A549 treated with CORT108297 at 1 μM for 4 hours (cell line): Measurements from ENCODE around the gene KCTD5. TPM values are rescaled to one million over a fixed set of nuclear protein-coding genes. Genes with fewer than 3 reads are reported as not detected.

Source experiments
- total RNA-seq: library from RNA; stranded (reverse); fragments of 200-300 nt; extraction: Qiagen RNA extraction; gene quantifications from 5 replicates; pipeline ENCODE4 v1.2.3, GENCODE V29; 2022

Gene KCTD5
- 34.8 to 46.0 TPM (median 43.1 TPM) in 5 replicates for total RNA-seq

GRCh38 chr16:2682209-2683021, at the start of gene KCTD5:
Gene KCTD5, plus strand, starts transcription at chr16:2682523. Its CDS starts 26 bp downstream, at chr16:2682549.

GRCh38 chr16:2720064-2720457, 37.7 kb downstream of the KCTD5 start, which contains the start of gene PRSS27:
Gene PRSS27, minus strand, starts transcription at chr16:2720224. Its CDS starts 64 bp downstream, at chr16:2720160.

GRCh38 chr16:2752035-2752849, 69.9 kb downstream of the KCTD5 start, which contains the start of gene SRRM2:
Gene SRRM2, plus strand, starts transcription at chr16:2752638. Its CDS starts 3,727 bp downstream, at chr16:2756365.

Other genes starting within 250 kb of the KCTD5 start
- gene TEDC2, start 222.4 kb upstream of the KCTD5 start, total RNA-seq = 19.1 to 26.3 TPM (median 22.0 TPM) in 5 replicates
- 0.05 to 0.07 TPM in 2 of 5 replicates, not detected in the others for gene NTN3, start 211.2 kb upstream of the KCTD5 start, total RNA-seq
- gene TBC1D24, start 207.4 kb upstream of the KCTD5 start, total RNA-seq = 6.3 to 9.5 TPM (median 8.6 TPM) in 5 replicates
- gene ATP6V0C, start 168.6 kb upstream of the KCTD5 start, total RNA-seq = 148 to 313 TPM (median 244 TPM) in 5 replicates
- gene AMDHD2, start 162.2 kb upstream of the KCTD5 start, total RNA-seq = 16.1 to 31.7 TPM (median 29.1 TPM) in 5 replicates
- 0.07 to 0.13 TPM (median 0.08 TPM) in 3 of 5 replicates, not detected in the others for gene CEMP1, start 151.1 kb upstream of the KCTD5 start, total RNA-seq
- 20.2 to 23.8 TPM (median 21.2 TPM) in 5 replicates for gene PDPK1, start 144.5 kb upstream of the KCTD5 start, total RNA-seq
- gene PRSS27, start 37.7 kb downstream of the KCTD5 start, total RNA-seq = 0.89 to 1.7 TPM (median 1.5 TPM) in 5 replicates
- 298 to 435 TPM (median 394 TPM) in 5 replicates for gene SRRM2, start 70.1 kb downstream of the KCTD5 start, total RNA-seq
- 441 to 526 TPM (median 493 TPM) in 5 replicates for gene ELOB, start 94.8 kb downstream of the KCTD5 start, total RNA-seq
- not detected in 5 replicates for gene PRSS33, start 105.0 kb downstream of the KCTD5 start, total RNA-seq
- not detected in 5 replicates for gene PRSS41, start 115.9 kb downstream of the KCTD5 start, total RNA-seq
- 0.14 to 0.35 TPM in 2 of 5 replicates, not detected in the others for gene PRSS21, start 134.7 kb downstream of the KCTD5 start, total RNA-seq
- gene ZG16B, start 147.8 kb downstream of the KCTD5 start, total RNA-seq = 0.74 to 1.2 TPM (median 0.82 TPM) in 5 replicates
- gene PRSS22, start 175.6 kb downstream of the KCTD5 start, total RNA-seq = 1.2 to 2.8 TPM (median 2.4 TPM) in 5 replicates
- 47.2 to 60.5 TPM (median 56.0 TPM) in 5 replicates for gene FLYWCH2, start 200.7 kb downstream of the KCTD5 start, total RNA-seq
- gene FLYWCH1, start 229.4 kb downstream of the KCTD5 start, total RNA-seq = 18.4 to 33.4 TPM (median 28.8 TPM) in 5 replicates